ENCODE measurements around the gene TUBA4A. TPM values are rescaled to one million over a fixed set of nuclear protein-coding genes. Genes with fewer than 3 reads are reported as not detected.

TUBA4A gene
- total and polyA plus RNA-seq, 10 of the 15 experiments (the other 5 are each of a cell fraction or from before 2014, with no cell fraction given) = 58.2 to 325 (median 134) TPM

- peak within 1 kb of the TSS; percentile 97 for H3K4me3 ChIP-seq
- H3K36me3 ChIP-seq (ENCODE audit: control insufficient read depth in 2 of 2, insufficient read depth in 2 of 2, low read length in 1 of 2) = peaks cover 7 to 28% of the 10 kb centered on the region in 2 experiments
- peaks cover 15% of the 10 kb centered on the region for H3K4me1 ChIP-seq (ENCODE audit: control insufficient read depth, insufficient read depth, low read length)
- FAIRE-seq = peak; percentile 97
- peak; percentile 99 for ATAC-seq
- intact Hi-C loops (cut with micrococcal nuclease; ENCODE audit: unreplicated experiment) = loop anchor here (1.0 to 2.0 kb wide), 2 partner anchors 23 to 50 kb away; partner anchors contain the start of genes DNAJB2, TUBA4A and TUBA4B
- H3K9ac ChIP-seq (ENCODE audit: control insufficient read depth, insufficient read depth, low read length) = peak within 1 kb of the TSS; percentile 92
- no TSS peak for BruUV-seq (replicated peaks)
- ChIA-PET RAD21 (ENCODE audit: unreplicated experiment) (interaction anchor here (0.5 to 2.6 kb wide), 12 partner anchors 11 to 70 kb away, joined by 3 to 14 read pairs (median 5); partner anchors contain the start of genes ABCB6, GLB1L, STK16 and TUBA4A), CTCF (interaction anchor here (0.7 to 2.8 kb wide), 13 partner anchors 8 to 900 kb away, joined by 3 to 16 read pairs (median 5); partner anchors contain the start of genes GLB1L, STK16, WNT10A and ZFAND2B), POLR2A (interaction anchor here (0.6 to 3.5 kb wide), 14 partner anchors 9 to 344 kb away, joined by 3 to 45 read pairs (median 6); partner anchors contain the start of genes ABCB6, CNPPD1, DNAJB2 and DNPEP), SMC1A (ENCODE audit: uncharacterized antibody, unreplicated experiment) (interaction anchor here (0.9 to 2.7 kb wide), 9 partner anchors 9 to 70 kb away, joined by 3 to 22 read pairs (median 7); partner anchors contain the start of genes ABCB6, CNPPD1, GLB1L and STK16)
- H3K27me3 ChIP-seq (replicated peaks in 1 of 2; ENCODE audit: control insufficient read depth in 2 of 2, insufficient read depth in 2 of 2, low read length in 1 of 2) = no peaks in the 10 kb centered on the region
- peak within 1 kb of the TSS; percentile 74 for H3K4me2 ChIP-seq (ENCODE audit: control insufficient read depth, insufficient read depth)
- no peaks in the 10 kb centered on the region for H3K9me3 ChIP-seq (replicated peaks; ENCODE audit: control insufficient read depth, insufficient read depth, low read length)
- WGBS (ENCODE audit: insufficient coverage, insufficient replicate concordance, low lambda C conversion rate, missing lambda C conversion rate) = 1% methylated on average over 80 of the region's 80 CpGs
- in situ Hi-C loops (cut with MboI) = no loop called here
- no peaks in the 10 kb centered on the region for H4K20me1 ChIP-seq (ENCODE audit: control insufficient read depth, insufficient read depth)
- DNase-seq (ENCODE audit: low read depth, low spot score) = peak; percentile 94
- peaks cover 44% of the 10 kb centered on the region for H3K79me2 ChIP-seq (ENCODE audit: control insufficient read depth, insufficient read depth, low read length)
- peak within 1 kb of the TSS; percentile 98 for H2AFZ ChIP-seq (ENCODE audit: control insufficient read depth, low read depth, low read length)
- H3K27ac ChIP-seq (ENCODE audit: control insufficient read depth, insufficient read depth) = peak within 1 kb of the TSS; percentile 87
- TF ChIP-seq PBX3 (IDR thresholded peaks at IDR 0.05; ENCODE audit: insufficient replicate concordance, low read depth, low read length) = peak; percentile 99
- TF ChIP-seq IKZF2 (IDR thresholded peaks at IDR 0.05) = no peak
- TF ChIP-seq, protein P1, sequence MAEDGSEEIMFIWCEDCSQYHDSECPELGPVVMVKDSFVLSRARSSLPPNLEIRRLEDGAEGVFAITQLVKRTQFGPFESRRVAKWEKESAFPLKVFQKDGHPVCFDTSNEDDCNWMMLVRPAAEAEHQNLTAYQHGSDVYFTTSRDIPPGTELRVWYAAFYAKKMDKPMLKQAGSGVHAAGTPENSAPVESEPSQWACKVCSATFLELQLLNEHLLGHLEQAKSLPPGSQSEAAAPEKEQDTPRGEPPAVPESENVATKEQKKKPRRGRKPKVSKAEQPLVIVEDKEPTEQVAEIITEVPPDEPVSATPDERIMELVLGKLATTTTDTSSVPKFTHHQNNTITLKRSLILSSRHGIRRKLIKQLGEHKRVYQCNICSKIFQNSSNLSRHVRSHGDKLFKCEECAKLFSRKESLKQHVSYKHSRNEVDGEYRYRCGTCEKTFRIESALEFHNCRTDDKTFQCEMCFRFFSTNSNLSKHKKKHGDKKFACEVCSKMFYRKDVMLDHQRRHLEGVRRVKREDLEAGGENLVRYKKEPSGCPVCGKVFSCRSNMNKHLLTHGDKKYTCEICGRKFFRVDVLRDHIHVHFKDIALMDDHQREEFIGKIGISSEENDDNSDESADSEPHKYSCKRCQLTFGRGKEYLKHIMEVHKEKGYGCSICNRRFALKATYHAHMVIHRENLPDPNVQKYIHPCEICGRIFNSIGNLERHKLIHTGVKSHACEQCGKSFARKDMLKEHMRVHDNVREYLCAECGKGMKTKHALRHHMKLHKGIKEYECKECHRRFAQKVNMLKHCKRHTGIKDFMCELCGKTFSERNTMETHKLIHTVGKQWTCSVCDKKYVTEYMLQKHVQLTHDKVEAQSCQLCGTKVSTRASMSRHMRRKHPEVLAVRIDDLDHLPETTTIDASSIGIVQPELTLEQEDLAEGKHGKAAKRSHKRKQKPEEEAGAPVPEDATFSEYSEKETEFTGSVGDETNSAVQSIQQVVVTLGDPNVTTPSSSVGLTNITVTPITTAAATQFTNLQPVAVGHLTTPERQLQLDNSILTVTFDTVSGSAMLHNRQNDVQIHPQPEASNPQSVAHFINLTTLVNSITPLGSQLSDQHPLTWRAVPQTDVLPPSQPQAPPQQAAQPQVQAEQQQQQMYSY (CRISPR knock-in tag; IDR thresholded peaks at IDR 0.05) = no peak
- TF ChIP-seq BMI1 (IDR thresholded peaks at IDR 0.05; ENCODE audit: borderline replicate concordance) = no peak
- TF ChIP-seq PAX5 (IDR thresholded peaks at IDR 0.05; ENCODE audit: borderline replicate concordance, low read depth, low read length) = 0 out of 2 replicates have a peak, but pooled peaks have one; percentile 19
- no peak for TF ChIP-seq BCL3 (IDR thresholded peaks at IDR 0.05; ENCODE audit: borderline replicate concordance, insufficient read depth, low read depth, low read length, poor library complexity, severe bottlenecking)
- no peak; the same call in 1 of the 2 replicates for TF ChIP-seq NR2F1 (conservative IDR thresholded peaks at IDR 0.05)
- no peak for TF ChIP-seq USF1 (IDR thresholded peaks at IDR 0.05; ENCODE audit: borderline replicate concordance, extremely low read length, insufficient read depth, low read depth, low read length)
- TF ChIP-seq RFX5 (IDR thresholded peaks at IDR 0.05; ENCODE audit: low read depth, low read length) = no peak; the same call in none of the 2 replicates
- TF ChIP-seq ZNF622 (IDR thresholded peaks at IDR 0.05) = no peak
- no peak for TF ChIP-seq YY1 (IDR thresholded peaks at IDR 0.05; ENCODE audit: low read depth, low read length)
- no peak for TF ChIP-seq ZBED1 (IDR thresholded peaks at IDR 0.05; ENCODE audit: borderline replicate concordance)
- no peak for TF ChIP-seq ASH2L (IDR thresholded peaks at IDR 0.05; ENCODE audit: borderline replicate concordance, low read depth)
- TF ChIP-seq SMAD5 (IDR thresholded peaks at IDR 0.05; ENCODE audit: low read depth) = peak; percentile 42; the same call in 1 of the 2 replicates
- no peak for TF ChIP-seq SUPT20H (IDR thresholded peaks at IDR 0.05; ENCODE audit: borderline replicate concordance, control insufficient read depth, low read depth, low read length)
Observed at GRCh38 chr2:219229305-219230058, 24.2 kb downstream of the TUBA4A start, which contains the start of the genes ANKZF1 and ATG9A. Gene ANKZF1 (plus strand): TSS chr2:219229806. CDS start chr2:219230258, 452 bp downstream. Gene ATG9A (minus strand): TSS chr2:219229636. CDS start chr2:219228024, 1,612 bp downstream.

Data from GM12878 (cell line).